ENCODE data around the gene ALG2. TPM values are rescaled to one million over a fixed set of nuclear protein-coding genes. Genes with fewer than 3 reads are reported as not detected.

Gene ALG2
- total RNA-seq, 1 experiment from 2014 or later = 39.8 TPM

GRCh38 chr9:99183616-99184015 lies 38.1 kb downstream of the ALG2 start:
- Mint-ChIP-seq H3K9me3 (ENCODE audit: unreplicated experiment) (no peaks in the 10 kb centered on the region), H3K4me3 (ENCODE audit: unreplicated experiment) (no peak overlapping the region), H3K27ac (ENCODE audit: unreplicated experiment) (no peak overlapping the region), H3K36me3 (ENCODE audit: insufficient read depth, unreplicated experiment) (no peaks in the 10 kb centered on the region), H3K27me3 (ENCODE audit: insufficient read depth, unreplicated experiment) (peaks cover 12% of the 10 kb centered on the region), H3K4me1 (ENCODE audit: low read depth, unreplicated experiment) (peaks cover 9% of the 10 kb centered on the region)
- H3K36me3 ChIP-seq (ENCODE audit: control insufficient read depth, insufficient read depth, low read length) = no peaks in the 10 kb centered on the region
- no peak overlapping the region for H3K4me3 ChIP-seq (ENCODE audit: low read depth, low read length)
- ChIA-PET POLR2A (no interaction called here), CTCF (no interaction called here)
- TF ChIP-seq CTCF (IDR thresholded peaks at IDR 0.05; ENCODE audit: insufficient read depth in 1 of 2, low read depth in 1 of 2, low read length in 1 of 2, severe bottlenecking in 1 of 2, unreplicated experiment in 1 of 2) = no peak
- BruUV-seq (replicated peaks) = no TSS peak
- peaks cover 11% of the 10 kb centered on the region for H3K4me1 ChIP-seq
- no peaks in the 10 kb centered on the region for H3K9me3 ChIP-seq
- no peaks in the 10 kb centered on the region for H3K27me3 ChIP-seq (replicated peaks; ENCODE audit: control insufficient read depth, insufficient read depth, low read length)
- DNase-seq = no peak
- intact Hi-C loops (cut with micrococcal nuclease; ENCODE audit: unreplicated experiment) = loop anchor here (5.0 to 10.0 kb wide), 5 partner anchors 39 to 1411 kb away; partner anchors contain the start of genes ALG2, NR4A3 and SEC61B

- H3K36me3 ChIP-seq (ENCODE audit: control insufficient read depth, insufficient read depth, low read length) = no peaks in the 10 kb centered on the region
- no peaks in the 10 kb centered on the region for H3K36me3 Mint-ChIP-seq (ENCODE audit: insufficient read depth, unreplicated experiment)
- intact Hi-C loops (cut with micrococcal nuclease; ENCODE audit: unreplicated experiment) = loop anchor here (5.0 to 10.0 kb wide), 5 partner anchors 40 to 1412 kb away; partner anchors contain the start of genes ALG2, NR4A3 and SEC61B
- H3K4me1 Mint-ChIP-seq (ENCODE audit: low read depth, unreplicated experiment) = peaks cover 9% of the 10 kb centered on the region
- TF ChIP-seq CTCF (IDR thresholded peaks at IDR 0.05; ENCODE audit: insufficient read depth in 1 of 2, low read depth in 1 of 2, low read length in 1 of 2, severe bottlenecking in 1 of 2, unreplicated experiment in 1 of 2) = no peak
- H3K9me3 Mint-ChIP-seq (ENCODE audit: unreplicated experiment) = no peaks in the 10 kb centered on the region
- DNase-seq = no peak
- no peak overlapping the region for H3K27ac Mint-ChIP-seq (ENCODE audit: unreplicated experiment)
- no peak overlapping the region for H3K4me3 Mint-ChIP-seq (ENCODE audit: unreplicated experiment)
- ChIA-PET POLR2A (no interaction called here), CTCF (no interaction called here)
- H3K27me3 Mint-ChIP-seq (ENCODE audit: insufficient read depth, unreplicated experiment) = peaks cover 8% of the 10 kb centered on the region
- no TSS peak for BruUV-seq (replicated peaks)
- no peaks in the 10 kb centered on the region for H3K27me3 ChIP-seq (replicated peaks; ENCODE audit: control insufficient read depth, insufficient read depth, low read length)
- peaks cover 11% of the 10 kb centered on the region for H3K4me1 ChIP-seq
- H3K4me3 ChIP-seq (ENCODE audit: low read depth, low read length) = no peak overlapping the region
- H3K9me3 ChIP-seq = no peaks in the 10 kb centered on the region
Measured at GRCh38 chr9:99182356-99182755, 39.4 kb downstream of the ALG2 start.

GRCh38 chr9:99181621-99182020 lies 40.1 kb downstream of the ALG2 start:
- H3K27ac Mint-ChIP-seq (ENCODE audit: unreplicated experiment) = no peak overlapping the region
- DNase-seq = no peak
- H3K4me3 ChIP-seq (ENCODE audit: low read depth, low read length) = no peak overlapping the region
- H3K36me3 ChIP-seq (ENCODE audit: control insufficient read depth, insufficient read depth, low read length) = no peaks in the 10 kb centered on the region
- H3K4me3 Mint-ChIP-seq (ENCODE audit: unreplicated experiment) = no peak overlapping the region
- CTCF ChIA-PET = no interaction called here
- BruUV-seq (replicated peaks) = no TSS peak
- H3K9me3 ChIP-seq = no peaks in the 10 kb centered on the region
- peaks cover 13% of the 10 kb centered on the region for H3K4me1 Mint-ChIP-seq (ENCODE audit: low read depth, unreplicated experiment)
- no peaks in the 10 kb centered on the region for H3K36me3 Mint-ChIP-seq (ENCODE audit: insufficient read depth, unreplicated experiment)
- no peaks in the 10 kb centered on the region for H3K9me3 Mint-ChIP-seq (ENCODE audit: unreplicated experiment)
- POLR2A ChIA-PET = no interaction called here
- intact Hi-C loops (cut with micrococcal nuclease; ENCODE audit: unreplicated experiment) = loop anchor here (5.0 to 10.0 kb wide), 5 partner anchors 41 to 1413 kb away; partner anchors contain the start of genes ALG2, NR4A3 and SEC61B
- TF ChIP-seq CTCF (IDR thresholded peaks at IDR 0.05; ENCODE audit: insufficient read depth in 1 of 2, low read depth in 1 of 2, low read length in 1 of 2, severe bottlenecking in 1 of 2, unreplicated experiment in 1 of 2) = no peak
- H3K4me1 ChIP-seq = peaks cover 11% of the 10 kb centered on the region
- peaks cover 3% of the 10 kb centered on the region for H3K27me3 Mint-ChIP-seq (ENCODE audit: insufficient read depth, unreplicated experiment)
- no peaks in the 10 kb centered on the region for H3K27me3 ChIP-seq (replicated peaks; ENCODE audit: control insufficient read depth, insufficient read depth, low read length)
